ENCODE measurements around the gene CRABP2. TPM values are rescaled to one million over a fixed set of nuclear protein-coding genes. Genes with fewer than 3 reads are reported as not detected.
A peak's percentile ranks its signal among the peaks of the same experiment; 100 is the strongest.

CRABP2 gene
- total and polyA plus RNA-seq, 2 of the 13 experiments (the other 11 are each of a cell fraction or from before 2014, with no cell fraction given) = 0.40 to 0.60 TPM

- TF ChIP-seq UBTF (CRISPR knock-in tag; IDR thresholded peaks at IDR 0.05) (peak; percentile 38), ZNF883 (CRISPR knock-in tag; IDR thresholded peaks at IDR 0.05; ENCODE audit: not compliant biosample characterization) (no peak), ZNF562 (CRISPR knock-in tag; IDR thresholded peaks at IDR 0.05; ENCODE audit: borderline replicate concordance) (no peak), TBP (CRISPR knock-in tag; IDR thresholded peaks at IDR 0.05) (no peak), ZNF768 (CRISPR knock-in tag; IDR thresholded peaks at IDR 0.05) (peak; percentile 59), ZNF569 (CRISPR knock-in tag; IDR thresholded peaks at IDR 0.05; ENCODE audit: borderline replicate concordance) (no peak), HDAC6 (IDR thresholded peaks at IDR 0.05; ENCODE audit: low read depth, low read length) (no peak), ZFP62 (CRISPR knock-in tag; IDR thresholded peaks at IDR 0.05) (no peak), ZBTB49 (CRISPR knock-in tag; IDR thresholded peaks at IDR 0.05; ENCODE audit: borderline replicate concordance) (no peak), THAP9 (CRISPR knock-in tag; IDR thresholded peaks at IDR 0.05; ENCODE audit: borderline replicate concordance) (peak; percentile 10; the same call in 1 of the 2 replicates), TP53 (CRISPR knock-in tag; conservative IDR thresholded peaks at IDR 0.05) (no peak), NR2F6 (IDR thresholded peaks at IDR 0.05) (peak; percentile 25; the same call in 1 of the 2 replicates), NR2F6 (CRISPR knock-in tag; IDR thresholded peaks at IDR 0.05) (peak; percentile 79), AGO1 (IDR thresholded peaks at IDR 0.05; ENCODE audit: low read depth, low read length, poor library complexity, severe bottlenecking) (no peak), ZNF329 (CRISPR knock-in tag; IDR thresholded peaks at IDR 0.05; ENCODE audit: low read depth) (no peak), ZNF879 (CRISPR knock-in tag; IDR thresholded peaks at IDR 0.05) (no peak), SP140L (CRISPR knock-in tag; IDR thresholded peaks at IDR 0.05; ENCODE audit: borderline replicate concordance) (no peak), ZNF335 (CRISPR knock-in tag; IDR thresholded peaks at IDR 0.05) (peak; percentile 36; the same call in 1 of the 2 replicates), GMEB1 (CRISPR knock-in tag; IDR thresholded peaks at IDR 0.05; ENCODE audit: borderline replicate concordance) (no peak; the same call in 1 of the 2 replicates), ADNP (CRISPR knock-in tag; IDR thresholded peaks at IDR 0.05) (no peak), ZNF331 (CRISPR knock-in tag; IDR thresholded peaks at IDR 0.05) (peak; percentile 38; the same call in 1 of the 2 replicates)
Measured at GRCh38 chr1:156659988-156660751, 45.2 kb downstream of the CRABP2 start (continued).
